HepG2 (cell line): Measurements from ENCODE around the gene MNAT1. TPM values are rescaled to one million over a fixed set of nuclear protein-coding genes. Genes with fewer than 3 reads are reported as not detected.

Experiments
- ARNTL ChIP-seq: sonication (generic); formaldehyde crosslinking; IDR thresholded peaks from 2 replicates; pipeline ENCODE4 v1.4.0; 2020; ENCODE audit warnings: mild to moderate bottlenecking, missing genetic modification reagents
- GABPA ChIP-seq, 2 experiments: IDR thresholded peaks; 2 replicates each; pipeline ENCODE4 v1.6.1; 2011 to 2016; ENCODE audit warnings: low read depth in 2 of 2, low read length in 1 of 2, missing biosample characterization in 1 of 2, missing genetic modification characterization in 1 of 2
- HOXD1 ChIP-seq: sonication (generic); formaldehyde crosslinking; IDR thresholded peaks from 2 replicates; pipeline ENCODE4 v1.5.0; 2020; ENCODE audit warnings: missing genetic modification reagents
- TCF12 ChIP-seq, 2 experiments: fragments of 450-650 bp in 1 of 2; sonication (generic) in 1 of 2; formaldehyde crosslinking in 1 of 2; IDR thresholded peaks; 2 replicates each; pipeline versions ENCODE4 v1.6.1 to v1.8.0; 2017 to 2022; ENCODE audit warnings: antibody characterized with exemption in 1 of 2, mild to moderate bottlenecking in 1 of 2, missing genetic modification reagents in 1 of 2, moderate library complexity in 1 of 2
- TCF7 ChIP-seq: sonication (generic); IDR thresholded peaks from 2 replicates; pipeline ENCODE4 v1.6.1; 2016; ENCODE audit warnings: antibody characterized with exemption, low read depth
- XRCC5 ChIP-seq: fragments of 200-400 bp; formaldehyde crosslinking; optimal IDR thresholded peaks from 2 replicates; pipeline ENCODE3; 2017; ENCODE audit warnings: mild to moderate bottlenecking, low read length
- ZNF160 ChIP-seq: sonication (generic); formaldehyde crosslinking; IDR thresholded peaks from 2 replicates; pipeline ENCODE4 v1.8.0; 2022; ENCODE audit warnings: mild to moderate bottlenecking, inconsistent platforms, missing genetic modification reagents
- ZNF205 ChIP-seq: IDR thresholded peaks from 2 replicates; pipeline ENCODE4 v1.6.1; 2018; ENCODE audit warnings: missing biosample characterization, missing genetic modification reagents
- ZNF451 ChIP-seq: sonication (generic); formaldehyde crosslinking; IDR thresholded peaks from 2 replicates; pipeline ENCODE4 v1.5.0; 2020; ENCODE audit warnings: mild to moderate bottlenecking, missing genetic modification reagents
- ZNF781 ChIP-seq: sonication (generic); formaldehyde crosslinking; IDR thresholded peaks from 2 replicates; pipeline ENCODE4 v1.5.1; 2020; ENCODE audit warnings: borderline replicate concordance, mild to moderate bottlenecking, missing genetic modification reagents; ENCODE audit errors: not compliant biosample characterization
- ZNF878 ChIP-seq: sonication (generic); formaldehyde crosslinking; IDR thresholded peaks from 2 replicates; pipeline ENCODE4 v1.8.1; 2023; ENCODE audit warnings: mild to moderate bottlenecking, missing genetic modification reagents, moderate library complexity
- polyA plus RNA-seq, 8 experiments: library from polyadenylated mRNA; depleted of rRNA in 3 of 8; stranded (reverse) in 7 of 8; unstranded in 1 of 8; fragments of >200 nt; fragmentation: Illumina TruSeq in 4 of 8; extraction: Trizol in 4 of 8; gene quantifications; 2 replicates each; pipeline versions ENCODE4 v1.2.1 to v1.2.3, GENCODE V29; 2011 to 2016; ENCODE audit warnings: low read depth in 4 of 8, missing spikeins in 1 of 8, mixed read lengths in 1 of 8; ENCODE audit not compliant: insufficient read depth in 1 of 8
- total RNA-seq, 5 experiments: library from RNA; depleted of rRNA; stranded (reverse); fragments of >200 nt; fragmentation: Illumina TruSeq; extraction: Trizol; gene quantifications; 2 replicates each; pipeline ENCODE4 v1.2.3, GENCODE V29; 2016; ENCODE audit warnings: low read depth in 1 of 5
- TF ChIP-seq, protein P1 (sequence below): sonication (generic); formaldehyde crosslinking; IDR thresholded peaks from 2 replicates; pipeline ENCODE4 v1.5.0; 2020; ENCODE audit warnings: mild to moderate bottlenecking, missing genetic modification reagents, moderate library complexity
- TF ChIP-seq, protein P2 (sequence below): sonication (generic); formaldehyde crosslinking; IDR thresholded peaks from 2 replicates; pipeline ENCODE4 v1.8.1; 2023; ENCODE audit warnings: mild to moderate bottlenecking, moderate library complexity, missing genetic modification reagents
- TF ChIP-seq, protein P3 (sequence below): sonication (generic); formaldehyde crosslinking; IDR thresholded peaks from 2 replicates; pipeline ENCODE4 v1.4.0; 2020; ENCODE audit warnings: missing genetic modification reagents, mild to moderate bottlenecking, borderline replicate concordance
- TF ChIP-seq, protein P4 (sequence below): IDR thresholded peaks from 2 replicates; pipeline ENCODE4 v1.6.1; 2012; ENCODE audit warnings: low read length, improper control_type of control experiment
- TF ChIP-seq, protein P5 (sequence below): sonication (generic); formaldehyde crosslinking; IDR thresholded peaks from 2 replicates; pipeline ENCODE4 v1.5.0; 2020; ENCODE audit warnings: missing genetic modification reagents
- TF ChIP-seq, protein P6 (sequence below): sonication (generic); formaldehyde crosslinking; IDR thresholded peaks from 2 replicates; pipeline ENCODE4 v1.4.0; 2020; ENCODE audit warnings: mild to moderate bottlenecking, missing genetic modification reagents

Gene MNAT1
- total and polyA plus RNA-seq, 2 of the 13 experiments (the other 11 are each of a cell fraction or from before 2014, with no cell fraction given) = 49.2 to 94.8 TPM

DNA sequence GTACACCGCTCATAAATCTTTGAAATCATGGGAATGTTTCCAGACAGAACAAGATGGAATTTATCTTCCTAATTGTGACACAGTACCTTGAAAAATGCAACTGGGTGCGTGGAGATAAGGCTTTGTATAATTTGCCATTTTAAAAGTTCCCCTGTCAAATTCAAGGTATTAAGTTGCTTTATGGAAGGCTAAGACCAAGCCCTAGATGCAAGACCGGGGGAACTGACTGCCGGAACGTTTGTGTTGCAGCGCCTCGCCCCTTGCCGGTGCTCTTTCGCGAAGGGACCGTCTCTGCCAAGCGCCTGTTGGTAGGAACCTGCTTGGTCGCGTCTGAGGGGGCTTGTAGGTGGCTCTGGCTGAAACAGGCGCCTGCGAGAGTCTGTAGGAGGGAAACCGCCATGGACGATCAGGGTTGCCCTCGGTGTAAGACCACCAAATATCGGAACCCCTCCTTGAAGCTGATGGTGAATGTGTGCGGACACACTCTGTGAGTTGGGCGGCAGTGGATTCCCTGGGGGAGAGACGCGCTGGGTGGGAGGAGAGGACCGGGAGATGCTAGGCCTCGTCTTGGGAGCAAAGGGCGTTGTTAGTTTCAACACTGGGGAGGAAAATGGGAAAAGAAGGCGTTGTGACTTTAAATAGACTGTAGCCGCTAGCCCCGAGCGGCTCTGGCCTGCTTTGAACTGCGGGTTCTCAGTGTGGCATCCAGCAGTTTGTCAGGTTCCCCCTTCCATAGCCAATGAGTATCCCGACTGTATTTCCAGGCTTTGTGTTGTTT, at the start of gene MNAT1 (continued):
- TF ChIP-seq ZNF451 (peak; percentile 84; the same call in 1 of the 2 replicates), ARNTL (peak; percentile 57; the same call in 1 of the 2 replicates), ZNF781 (CRISPR knock-in tag) (peak; percentile 87), ZNF160 (CRISPR knock-in tag) (0 out of 2 replicates have a peak, but pooled peaks have one; percentile 33), ZNF205 (CRISPR knock-in tag) (peak; percentile 93), TCF7 (no peak), HOXD1 (no peak), TCF12 (IDR thresholded peaks at IDR 0.05) (no peak), TCF12 (CRISPR knock-in tag; IDR thresholded peaks at IDR 0.05) (peak; percentile 79; the same call in 1 of the 2 replicates), ZNF878 (CRISPR knock-in tag) (0 out of 2 replicates have a peak, but pooled peaks have one; percentile 39), XRCC5 (peak; percentile 98), GABPA (IDR thresholded peaks at IDR 0.05; ENCODE audit: low read depth, low read length) (peak; percentile 64), GABPA (CRISPR knock-in tag; IDR thresholded peaks at IDR 0.05; ENCODE audit: low read depth) (peak; percentile 88)
- TF ChIP-seq, protein P1, sequence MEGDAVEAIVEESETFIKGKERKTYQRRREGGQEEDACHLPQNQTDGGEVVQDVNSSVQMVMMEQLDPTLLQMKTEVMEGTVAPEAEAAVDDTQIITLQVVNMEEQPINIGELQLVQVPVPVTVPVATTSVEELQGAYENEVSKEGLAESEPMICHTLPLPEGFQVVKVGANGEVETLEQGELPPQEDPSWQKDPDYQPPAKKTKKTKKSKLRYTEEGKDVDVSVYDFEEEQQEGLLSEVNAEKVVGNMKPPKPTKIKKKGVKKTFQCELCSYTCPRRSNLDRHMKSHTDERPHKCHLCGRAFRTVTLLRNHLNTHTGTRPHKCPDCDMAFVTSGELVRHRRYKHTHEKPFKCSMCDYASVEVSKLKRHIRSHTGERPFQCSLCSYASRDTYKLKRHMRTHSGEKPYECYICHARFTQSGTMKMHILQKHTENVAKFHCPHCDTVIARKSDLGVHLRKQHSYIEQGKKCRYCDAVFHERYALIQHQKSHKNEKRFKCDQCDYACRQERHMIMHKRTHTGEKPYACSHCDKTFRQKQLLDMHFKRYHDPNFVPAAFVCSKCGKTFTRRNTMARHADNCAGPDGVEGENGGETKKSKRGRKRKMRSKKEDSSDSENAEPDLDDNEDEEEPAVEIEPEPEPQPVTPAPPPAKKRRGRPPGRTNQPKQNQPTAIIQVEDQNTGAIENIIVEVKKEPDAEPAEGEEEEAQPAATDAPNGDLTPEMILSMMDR = peak; percentile 42
- TF ChIP-seq, protein P2, sequence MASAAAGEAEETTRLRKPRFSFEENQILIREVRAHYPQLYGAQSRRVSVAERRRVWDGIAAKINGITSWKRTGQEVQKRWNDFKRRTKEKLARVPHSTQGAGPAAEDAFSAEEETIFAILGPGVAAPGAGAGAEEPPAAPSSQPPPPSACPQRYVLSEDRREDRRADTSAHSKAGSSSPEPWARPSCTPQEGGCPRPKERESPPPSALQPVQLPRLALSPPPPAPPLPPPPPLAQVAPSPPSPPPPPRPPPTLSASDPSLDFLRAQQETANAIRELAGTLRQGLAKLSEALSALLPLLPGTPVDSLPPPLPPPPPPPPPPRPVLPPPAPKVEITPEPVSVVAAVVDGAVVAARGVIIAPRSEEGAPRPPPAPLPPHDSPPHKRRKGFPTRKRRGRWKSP (CRISPR knock-in tag) = peak; percentile 84
- TF ChIP-seq, protein P3, sequence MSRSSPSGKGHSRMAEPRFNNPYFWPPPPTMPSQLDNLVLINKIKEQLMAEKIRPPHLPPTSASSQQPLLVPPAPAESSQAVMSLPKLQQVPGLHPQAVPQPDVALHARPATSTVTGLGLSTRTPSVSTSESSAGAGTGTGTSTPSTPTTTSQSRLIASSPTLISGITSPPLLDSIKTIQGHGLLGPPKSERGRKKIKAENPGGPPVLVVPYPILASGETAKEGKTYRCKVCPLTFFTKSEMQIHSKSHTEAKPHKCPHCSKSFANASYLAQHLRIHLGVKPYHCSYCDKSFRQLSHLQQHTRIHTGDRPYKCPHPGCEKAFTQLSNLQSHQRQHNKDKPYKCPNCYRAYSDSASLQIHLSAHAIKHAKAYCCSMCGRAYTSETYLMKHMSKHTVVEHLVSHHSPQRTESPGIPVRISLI = peak; percentile 22; the same call in 1 of the 2 replicates
- TF ChIP-seq, protein P4, sequence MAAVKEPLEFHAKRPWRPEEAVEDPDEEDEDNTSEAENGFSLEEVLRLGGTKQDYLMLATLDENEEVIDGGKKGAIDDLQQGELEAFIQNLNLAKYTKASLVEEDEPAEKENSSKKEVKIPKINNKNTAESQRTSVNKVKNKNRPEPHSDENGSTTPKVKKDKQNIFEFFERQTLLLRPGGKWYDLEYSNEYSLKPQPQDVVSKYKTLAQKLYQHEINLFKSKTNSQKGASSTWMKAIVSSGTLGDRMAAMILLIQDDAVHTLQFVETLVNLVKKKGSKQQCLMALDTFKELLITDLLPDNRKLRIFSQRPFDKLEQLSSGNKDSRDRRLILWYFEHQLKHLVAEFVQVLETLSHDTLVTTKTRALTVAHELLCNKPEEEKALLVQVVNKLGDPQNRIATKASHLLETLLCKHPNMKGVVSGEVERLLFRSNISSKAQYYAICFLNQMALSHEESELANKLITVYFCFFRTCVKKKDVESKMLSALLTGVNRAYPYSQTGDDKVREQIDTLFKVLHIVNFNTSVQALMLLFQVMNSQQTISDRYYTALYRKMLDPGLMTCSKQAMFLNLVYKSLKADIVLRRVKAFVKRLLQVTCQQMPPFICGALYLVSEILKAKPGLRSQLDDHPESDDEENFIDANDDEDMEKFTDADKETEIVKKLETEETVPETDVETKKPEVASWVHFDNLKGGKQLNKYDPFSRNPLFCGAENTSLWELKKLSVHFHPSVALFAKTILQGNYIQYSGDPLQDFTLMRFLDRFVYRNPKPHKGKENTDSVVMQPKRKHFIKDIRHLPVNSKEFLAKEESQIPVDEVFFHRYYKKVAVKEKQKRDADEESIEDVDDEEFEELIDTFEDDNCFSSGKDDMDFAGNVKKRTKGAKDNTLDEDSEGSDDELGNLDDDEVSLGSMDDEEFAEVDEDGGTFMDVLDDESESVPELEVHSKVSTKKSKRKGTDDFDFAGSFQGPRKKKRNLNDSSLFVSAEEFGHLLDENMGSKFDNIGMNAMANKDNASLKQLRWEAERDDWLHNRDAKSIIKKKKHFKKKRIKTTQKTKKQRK = no peak
- TF ChIP-seq, protein P5, sequence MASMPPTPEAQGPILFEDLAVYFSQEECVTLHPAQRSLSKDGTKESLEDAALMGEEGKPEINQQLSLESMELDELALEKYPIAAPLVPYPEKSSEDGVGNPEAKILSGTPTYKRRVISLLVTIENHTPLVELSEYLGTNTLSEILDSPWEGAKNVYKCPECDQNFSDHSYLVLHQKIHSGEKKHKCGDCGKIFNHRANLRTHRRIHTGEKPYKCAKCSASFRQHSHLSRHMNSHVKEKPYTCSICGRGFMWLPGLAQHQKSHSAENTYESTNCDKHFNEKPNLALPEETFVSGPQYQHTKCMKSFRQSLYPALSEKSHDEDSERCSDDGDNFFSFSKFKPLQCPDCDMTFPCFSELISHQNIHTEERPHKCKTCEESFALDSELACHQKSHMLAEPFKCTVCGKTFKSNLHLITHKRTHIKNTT (CRISPR knock-in tag) = no peak
- TF ChIP-seq, protein P6, sequence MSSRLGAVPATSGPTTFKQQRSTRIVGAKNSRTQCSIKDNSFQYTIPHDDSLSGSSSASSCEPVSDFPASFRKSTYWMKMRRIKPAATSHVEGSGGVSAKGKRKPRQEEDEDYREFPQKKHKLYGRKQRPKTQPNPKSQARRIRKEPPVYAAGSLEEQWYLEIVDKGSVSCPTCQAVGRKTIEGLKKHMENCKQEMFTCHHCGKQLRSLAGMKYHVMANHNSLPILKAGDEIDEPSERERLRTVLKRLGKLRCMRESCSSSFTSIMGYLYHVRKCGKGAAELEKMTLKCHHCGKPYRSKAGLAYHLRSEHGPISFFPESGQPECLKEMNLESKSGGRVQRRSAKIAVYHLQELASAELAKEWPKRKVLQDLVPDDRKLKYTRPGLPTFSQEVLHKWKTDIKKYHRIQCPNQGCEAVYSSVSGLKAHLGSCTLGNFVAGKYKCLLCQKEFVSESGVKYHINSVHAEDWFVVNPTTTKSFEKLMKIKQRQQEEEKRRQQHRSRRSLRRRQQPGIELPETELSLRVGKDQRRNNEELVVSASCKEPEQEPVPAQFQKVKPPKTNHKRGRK (CRISPR knock-in tag) = no peak
